AG09309 (cell line): ENCODE data around the gene SLC25A36.
"Not testable (repeated sequence)": the region's sequence is repeated elsewhere in the genome, so short reads cannot be mapped to it uniquely, and the experiment has no call there.

Source experiments
- DNase-seq: peaks from one replicate; pipeline ENCODE4 v3.0.0-alpha.2; 2010; ENCODE audit warnings: low read depth
- H3K4me3 ChIP-seq: 2 replicates; pipeline ENCODE4 v1.5.1; 2011; ENCODE audit warnings: mild to moderate bottlenecking, low read depth, low read length, moderate library complexity; ENCODE audit not compliant: control insufficient read depth
- CTCF ChIP-seq: IDR thresholded peaks from 2 replicates; pipeline ENCODE4 v1.5.1; 2011; ENCODE audit warnings: mild to moderate bottlenecking, low read depth, low read length, inconsistent platforms; ENCODE audit not compliant: insufficient read depth, control insufficient read depth; ENCODE audit errors: missing control alignments

SLC25A36 gene

GRCh38 chr3:140980663-140981062, 39.0 kb downstream of the SLC25A36 start:
- H3K4me3 ChIP-seq: no peak overlapping the region
- DNase-seq: no peak
- TF ChIP-seq CTCF: no peak

GRCh38 chr3:140987792-140988191, 46.2 kb downstream of the SLC25A36 start:
- DNase-seq, H3K4me3 ChIP-seq: not testable (repeated sequence)

GRCh38 chr3:140994316-140994715, 52.7 kb downstream of the SLC25A36 start:
- no peak for DNase-seq
- H3K4me3 ChIP-seq: no peak overlapping the region
- no peak for TF ChIP-seq CTCF

DNA sequence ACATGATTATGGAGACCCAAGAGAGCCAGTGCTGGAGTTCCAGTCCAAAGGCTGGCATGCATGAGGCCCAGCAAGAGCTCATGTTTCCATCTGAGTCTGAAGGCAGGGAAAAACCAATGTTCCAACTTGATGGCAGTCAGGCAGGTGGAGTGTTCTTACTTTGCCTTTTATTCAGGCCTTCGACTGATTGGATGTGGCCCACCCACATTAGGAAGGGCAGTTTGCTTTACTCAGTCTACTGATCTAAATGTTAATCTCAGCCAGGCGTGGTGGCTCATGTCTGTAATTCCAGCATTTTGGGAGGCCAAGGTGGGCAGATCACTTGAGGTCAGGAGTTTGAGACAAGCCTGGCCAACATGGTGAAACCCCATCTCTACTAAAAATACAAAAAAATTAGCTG, 53.2 kb downstream of the SLC25A36 start:
- not testable (repeated sequence) for H3K4me3 ChIP-seq, DNase-seq

DNA sequence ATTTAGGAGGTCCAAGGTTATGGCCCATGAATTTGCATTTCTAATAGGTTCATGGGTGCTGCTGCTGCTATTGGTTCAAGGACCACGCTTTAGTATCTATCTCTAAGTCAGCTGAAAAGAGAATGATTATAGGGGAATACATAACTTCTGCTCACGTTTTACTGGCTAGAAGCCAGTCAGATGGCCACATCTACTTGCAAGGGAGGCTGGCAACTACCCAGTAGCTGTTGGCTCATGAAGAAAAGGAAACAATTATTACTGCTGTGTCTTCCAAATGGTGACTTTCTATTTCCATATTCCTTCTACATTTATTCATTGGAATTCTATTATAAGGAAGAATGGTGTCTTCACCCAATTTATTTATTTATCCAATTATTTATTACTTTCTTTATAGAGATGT, 54.2 kb downstream of the SLC25A36 start:
- TF ChIP-seq CTCF: no peak
- DNase-seq: no peak
- H3K4me3 ChIP-seq: no peak overlapping the region

- TF ChIP-seq CTCF: peak; percentile 87
- DNase-seq: peak; percentile 10
- no peak overlapping the region for H3K4me3 ChIP-seq
These were observed 58.5 kb downstream of the SLC25A36 start for GRCh38 chr3:141000027-141000663.

DNA sequence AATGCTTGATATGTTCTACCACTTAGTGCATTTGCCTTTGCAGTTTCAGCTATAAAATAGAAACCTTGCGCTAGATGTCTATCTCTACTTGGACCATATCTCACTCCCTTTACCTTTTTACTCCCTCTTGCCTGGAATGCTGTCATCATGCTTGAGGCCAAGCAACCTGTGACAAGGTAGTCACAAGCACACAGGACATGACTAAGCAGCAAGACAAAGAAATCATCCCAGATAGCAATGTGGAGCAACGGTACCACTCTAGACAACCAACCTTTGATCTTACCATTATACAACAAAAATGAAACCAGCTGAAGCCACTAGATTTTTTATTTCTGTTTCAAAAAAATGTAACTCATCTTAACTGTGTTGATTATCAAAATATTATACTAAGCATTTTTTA, 59.0 kb downstream of the SLC25A36 start:
- no peak for TF ChIP-seq CTCF
- no peak overlapping the region for H3K4me3 ChIP-seq
- DNase-seq: no peak

DNA sequence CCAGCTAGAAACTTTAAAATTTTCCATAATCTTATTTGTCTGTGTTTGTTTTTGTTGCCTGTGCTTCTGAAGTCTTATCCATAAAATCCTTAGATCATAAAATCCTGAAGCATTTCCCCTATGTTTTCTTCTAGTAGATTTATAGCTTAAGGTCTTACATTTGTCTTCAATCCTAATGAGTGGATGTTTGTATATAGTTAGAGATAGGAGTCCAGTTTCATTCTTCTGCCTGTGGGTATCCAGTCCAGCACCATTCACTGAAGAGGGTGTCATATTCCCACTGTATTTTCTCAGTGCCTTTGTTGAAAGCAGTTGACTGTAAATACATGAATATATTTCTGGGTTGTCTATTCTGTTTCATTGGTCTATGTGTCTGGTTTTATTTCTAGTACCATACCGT, 64.7 kb downstream of the SLC25A36 start:
- no peak for DNase-seq

More for the DNA sequence above, 64.7 kb downstream of the SLC25A36 start:
- TF ChIP-seq CTCF: no peak
- no peak overlapping the region for H3K4me3 ChIP-seq
